Measurements from ENCODE around the gene SLC41A3. TPM values are rescaled to one million over a fixed set of nuclear protein-coding genes. Genes with fewer than 3 reads are reported as not detected.

Gene SLC41A3
- total RNA-seq, 1 experiment from 2014 or later = 35.5 TPM

Other genes with a start within 250 kb of the SLC41A3 start
- gene ROPN1B, start 114.9 kb downstream of the SLC41A3 start, total RNA-seq (2021) = not detected in 2 replicates
- gene ALDH1L1, start 96.5 kb upstream of the SLC41A3 start, total RNA-seq (2021) = 0.68 and 0.90 TPM in 2 replicates